Glutamatergic neuron (in vitro differentiated cells): ENCODE results near the gene ARHGAP42. TPM values are rescaled to one million over a fixed set of nuclear protein-coding genes. Genes with fewer than 3 reads are reported as not detected.

Experiments
- DNase-seq: peaks from one replicate; pipeline ENCODE4 v3.0.0; 2022
- H3K27ac Mint-ChIP-seq: one replicate; pipeline ENCODE4 v1.8.0; 2020; ENCODE audit warnings: mild to moderate bottlenecking, mixed read lengths, inconsistent platforms; ENCODE audit not compliant: unreplicated experiment
- H3K27me3 Mint-ChIP-seq: one replicate; pipeline ENCODE4 v1.8.0; 2020; ENCODE audit warnings: mild to moderate bottlenecking, moderate library complexity, mixed read lengths, inconsistent platforms; ENCODE audit not compliant: unreplicated experiment
- H3K36me3 Mint-ChIP-seq: one replicate; pipeline ENCODE4 v1.8.0; 2020; ENCODE audit warnings: mild to moderate bottlenecking, mixed read lengths, inconsistent platforms; ENCODE audit not compliant: unreplicated experiment
- H3K4me1 Mint-ChIP-seq: one replicate; pipeline ENCODE4 v1.8.0; 2020; ENCODE audit warnings: mild to moderate bottlenecking, low read depth, mixed read lengths, inconsistent platforms; ENCODE audit not compliant: unreplicated experiment
- H3K4me3 Mint-ChIP-seq: one replicate; pipeline ENCODE4 v1.8.0; 2020; ENCODE audit warnings: mild to moderate bottlenecking, mixed read lengths, inconsistent platforms; ENCODE audit not compliant: unreplicated experiment
- H3K9me3 Mint-ChIP-seq: one replicate; pipeline ENCODE4 v1.8.0; 2020; ENCODE audit warnings: mild to moderate bottlenecking, moderate library complexity, mixed read lengths, inconsistent platforms; ENCODE audit not compliant: unreplicated experiment
- CTCF ChIP-seq: fragments of 200-600 bp; sonication (generic); IDR thresholded peaks from one replicate; pipeline ENCODE4 v1.5.0; 2021; ENCODE audit not compliant: partially characterized antibody, unreplicated experiment
- total RNA-seq: library from RNA; stranded (reverse); fragmentation: NEBNext Ultra II Directional; extraction: Animal tissue kit (Norgen Biotek cat#: 25700); gene quantifications from one replicate; pipeline ENCODE4 v1.2.1, GENCODE V29; 2021; ENCODE audit not compliant: unreplicated experiment

The ARHGAP42 gene
- total RNA-seq, 1 donor from 2014 or later = 21.4 TPM

- TF ChIP-seq CTCF = no peak
- peaks cover 5% of the 10 kb centered on the region for H3K9me3 Mint-ChIP-seq
- no peak for DNase-seq
- H3K27ac Mint-ChIP-seq = no peak overlapping the region
- H3K36me3 Mint-ChIP-seq = no peaks in the 10 kb centered on the region
- H3K27me3 Mint-ChIP-seq = no peaks in the 10 kb centered on the region
- no peak overlapping the region for H3K4me3 Mint-ChIP-seq
- H3K4me1 Mint-ChIP-seq = peaks cover 3% of the 10 kb centered on the region
Measured at GRCh38 chr11:100672498-100673033, 14.5 kb upstream of the ARHGAP42 start.

GRCh38 chr11:100673063-100673462 is 14.0 kb upstream of the ARHGAP42 start:
- no peak overlapping the region for H3K4me3 Mint-ChIP-seq
- no peak overlapping the region for H3K27ac Mint-ChIP-seq
- H3K4me1 Mint-ChIP-seq = peaks cover 3% of the 10 kb centered on the region
- DNase-seq = no peak
- peaks cover 5% of the 10 kb centered on the region for H3K9me3 Mint-ChIP-seq
- no peaks in the 10 kb centered on the region for H3K36me3 Mint-ChIP-seq
- no peaks in the 10 kb centered on the region for H3K27me3 Mint-ChIP-seq
- no peak for TF ChIP-seq CTCF

- DNase-seq = no peak
- peaks cover 3% of the 10 kb centered on the region for H3K4me1 Mint-ChIP-seq
- no peak overlapping the region for H3K27ac Mint-ChIP-seq
- no peak overlapping the region for H3K4me3 Mint-ChIP-seq
- H3K9me3 Mint-ChIP-seq = peaks cover 5% of the 10 kb centered on the region
- no peak for TF ChIP-seq CTCF
- no peaks in the 10 kb centered on the region for H3K36me3 Mint-ChIP-seq
- H3K27me3 Mint-ChIP-seq = no peaks in the 10 kb centered on the region
Measured at GRCh38 chr11:100674212-100674611, 12.9 kb upstream of the ARHGAP42 start.

- Mint-ChIP-seq H3K9me3 (peaks cover 5% of the 10 kb centered on the region), H3K27ac (no peak overlapping the region), H3K36me3 (no peaks in the 10 kb centered on the region), H3K4me1 (peaks cover 7% of the 10 kb centered on the region), H3K27me3 (no peaks in the 10 kb centered on the region), H3K4me3 (no peak overlapping the region)
- DNase-seq = no peak
- no peak for TF ChIP-seq CTCF
Measured at GRCh38 chr11:100675115-100675650, 11.9 kb upstream of the ARHGAP42 start.

- H3K36me3 Mint-ChIP-seq = no peaks in the 10 kb centered on the region
- H3K27me3 Mint-ChIP-seq = no peaks in the 10 kb centered on the region
- no peak overlapping the region for H3K27ac Mint-ChIP-seq
- TF ChIP-seq CTCF = no peak
- H3K4me3 Mint-ChIP-seq = no peak overlapping the region
- DNase-seq = no peak
- peaks cover 5% of the 10 kb centered on the region for H3K9me3 Mint-ChIP-seq
- H3K4me1 Mint-ChIP-seq = peaks cover 13% of the 10 kb centered on the region
Measured at GRCh38 chr11:100676901-100677300, 10.2 kb upstream of the ARHGAP42 start.
